Measurements from ENCODE around the gene KCNT1.
A peak's percentile ranks its signal among the peaks of the same experiment; 100 is the strongest.

The KCNT1 gene

DNA sequence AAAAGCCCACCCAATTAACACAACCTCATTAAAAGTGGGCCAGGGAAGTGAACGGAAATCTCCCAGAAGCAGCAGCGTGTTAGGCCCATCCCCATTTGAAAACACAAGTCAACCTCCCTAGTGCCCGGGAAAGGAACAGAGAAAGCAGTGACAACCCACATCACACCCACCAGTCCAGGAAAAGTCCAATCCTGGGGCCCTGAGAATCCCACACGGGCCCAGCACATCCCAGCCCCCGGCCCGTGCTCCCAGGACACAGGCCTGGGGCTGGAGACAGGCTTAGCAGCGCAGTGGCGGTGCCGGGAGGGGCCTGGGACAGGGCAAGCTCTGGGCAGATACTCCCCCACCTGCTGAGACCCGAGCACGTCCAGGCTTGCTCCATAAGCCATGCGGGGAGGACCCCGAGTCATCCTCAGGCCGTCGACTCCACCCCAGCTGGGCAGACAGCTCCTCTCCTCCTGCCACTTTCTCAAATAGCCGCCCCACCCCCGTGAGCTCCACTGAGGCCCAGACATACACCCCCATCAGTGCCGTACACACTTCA is 101.0 kb downstream of the KCNT1 start:
- DNase-seq (ENCODE audit: low spot score), result no peak

DNA sequence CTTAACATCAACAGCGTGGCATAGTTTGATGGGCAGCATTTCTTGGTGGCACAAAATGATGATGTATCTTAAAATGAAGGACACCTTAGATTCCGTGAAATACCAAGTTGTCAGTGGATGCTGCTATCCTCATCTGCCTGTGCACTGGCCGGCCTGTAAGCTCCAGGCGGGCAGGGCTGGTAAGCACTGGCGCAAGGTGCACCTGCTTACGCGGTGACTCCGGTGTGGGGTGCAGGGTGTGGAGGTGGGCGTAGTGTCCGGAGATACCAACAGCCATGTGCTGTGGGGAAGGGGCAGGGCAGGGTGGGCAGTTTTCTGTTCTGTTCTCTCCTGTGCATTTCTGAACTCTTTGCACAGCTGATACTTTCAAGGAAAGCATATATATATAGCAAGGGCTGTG is 101.5 kb downstream of the KCNT1 start:
- no peak for DNase-seq (ENCODE audit: low spot score)

DNA sequence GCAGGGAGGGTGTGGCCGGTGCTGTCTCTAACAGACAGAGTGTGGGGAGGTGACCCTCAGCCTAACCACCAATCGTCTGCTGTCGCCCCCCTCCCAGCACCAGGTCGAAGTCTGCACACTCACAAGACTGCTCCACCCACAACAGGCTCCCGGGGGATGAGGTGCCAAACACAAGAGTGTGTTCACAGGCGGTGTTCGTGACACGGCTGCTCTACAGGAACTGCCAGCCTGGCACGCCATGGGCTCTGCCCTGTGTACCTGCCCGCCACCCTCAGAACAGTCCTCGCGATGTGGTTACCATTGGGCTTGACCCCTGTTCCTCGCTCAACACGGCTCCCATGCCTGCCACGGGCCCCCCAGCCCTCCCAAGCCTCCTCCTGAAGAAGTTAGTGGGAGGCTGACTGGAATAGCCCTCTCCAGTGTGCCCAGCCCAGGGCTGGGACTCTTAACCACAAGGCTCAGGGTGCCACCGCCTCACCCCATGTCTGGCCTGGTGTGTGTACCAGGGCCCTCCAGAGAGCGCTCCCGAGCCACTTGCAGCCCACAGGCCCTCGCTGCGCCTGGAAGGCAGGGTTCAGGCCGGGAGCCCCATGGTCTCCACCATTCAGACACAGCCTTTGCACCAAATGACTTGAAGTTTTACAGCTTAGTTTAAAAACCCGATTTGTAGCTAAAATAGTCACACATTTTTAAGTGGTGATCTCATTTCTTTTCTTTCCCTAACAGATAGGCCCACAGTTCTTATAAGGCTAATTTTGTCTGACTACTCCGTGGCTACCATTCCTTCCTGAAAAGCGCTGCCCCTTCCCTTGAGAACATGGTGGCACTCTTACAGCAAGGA is 102.8 kb downstream of the KCNT1 start:
- DNase-seq (ENCODE audit: low spot score), result peak; percentile 33

DNA sequence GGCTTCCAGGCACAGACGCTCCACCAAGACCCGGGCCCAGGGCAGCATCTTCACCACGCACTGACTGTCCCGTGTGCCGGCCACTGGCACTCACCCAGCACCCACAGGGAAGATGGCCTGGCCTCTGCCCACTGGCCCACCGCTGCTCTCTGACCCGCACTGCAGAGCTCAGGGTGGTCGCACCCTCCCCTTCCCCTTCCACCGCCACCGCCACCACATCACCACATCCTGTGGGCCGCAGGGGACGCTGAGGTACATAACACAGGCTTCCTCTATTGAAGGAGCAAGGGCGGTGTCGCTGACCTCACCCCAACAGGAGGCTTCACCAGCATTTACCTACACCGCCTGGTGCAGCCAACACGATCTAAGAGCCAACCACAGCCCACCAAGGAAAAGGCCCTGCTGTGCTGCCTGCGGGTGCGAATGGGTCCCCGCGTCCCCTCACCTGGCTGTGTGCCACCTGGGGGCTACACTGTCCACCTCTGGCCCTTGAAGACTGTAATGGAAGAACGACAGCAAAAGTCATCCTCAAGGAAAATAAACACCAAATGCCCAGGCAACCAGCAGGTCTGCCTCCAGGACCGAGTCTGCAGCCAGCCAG is 103.5 kb downstream of the KCNT1 start:
- DNase-seq (ENCODE audit: low spot score), result no peak

DNA sequence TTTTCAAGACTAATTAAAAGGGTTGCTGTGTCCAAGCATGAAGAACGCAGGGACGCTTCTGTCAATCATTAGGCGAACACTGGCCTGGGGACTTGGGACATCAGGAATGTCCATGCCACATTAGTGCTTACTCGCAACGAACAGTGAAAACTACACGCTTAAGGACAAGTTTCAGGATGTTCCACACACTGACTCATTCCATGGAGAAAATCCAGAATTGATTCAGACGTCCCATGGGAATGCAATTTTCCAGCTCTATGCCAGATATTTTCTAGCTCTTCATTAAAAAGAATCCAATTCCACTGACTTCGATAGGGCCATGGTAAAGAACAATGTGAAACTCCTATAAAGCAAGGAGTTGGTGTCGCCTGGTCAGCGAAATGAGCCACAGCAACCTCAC is 107.2 kb downstream of the KCNT1 start:
- peak; percentile 46 for DNase-seq (ENCODE audit: low spot score)

DNA sequence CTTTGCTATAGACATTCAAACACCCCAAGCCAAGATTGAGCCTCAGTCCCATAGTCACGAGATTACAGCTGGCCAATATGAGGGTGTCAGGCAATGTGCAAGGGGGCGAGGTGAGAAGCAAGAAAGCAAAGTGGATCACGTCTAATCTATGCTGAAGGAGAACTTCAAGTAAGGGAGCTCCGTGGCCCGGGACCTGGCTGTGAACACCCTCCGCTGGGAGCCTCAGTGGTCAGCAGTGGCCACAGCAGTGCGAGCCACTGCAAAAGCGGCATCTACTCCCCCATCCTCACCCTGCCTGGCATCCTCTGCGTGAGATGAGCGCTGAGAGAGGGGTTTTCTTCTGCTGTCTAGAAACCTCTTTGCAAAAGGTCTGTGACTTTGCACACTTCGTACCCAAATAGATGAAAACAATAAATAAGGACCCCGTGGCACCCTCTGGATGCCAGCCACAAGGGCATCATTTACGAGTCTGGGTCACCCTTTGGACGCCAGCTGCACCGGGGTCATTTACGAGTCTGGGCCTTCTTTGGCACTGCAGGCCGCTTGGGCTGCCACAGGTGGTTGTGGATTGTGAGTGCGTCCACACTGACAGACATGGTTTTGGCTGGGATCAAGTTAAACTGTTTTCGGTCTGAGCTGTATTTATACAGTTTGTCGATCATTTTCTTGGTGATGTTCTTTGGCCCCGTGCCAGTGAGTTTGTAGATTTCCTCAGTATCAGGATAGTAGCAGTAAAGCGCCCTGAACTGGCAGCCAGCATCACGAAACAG is 109.0 kb downstream of the KCNT1 start:
- no peak for DNase-seq (ENCODE audit: low spot score)

DNA sequence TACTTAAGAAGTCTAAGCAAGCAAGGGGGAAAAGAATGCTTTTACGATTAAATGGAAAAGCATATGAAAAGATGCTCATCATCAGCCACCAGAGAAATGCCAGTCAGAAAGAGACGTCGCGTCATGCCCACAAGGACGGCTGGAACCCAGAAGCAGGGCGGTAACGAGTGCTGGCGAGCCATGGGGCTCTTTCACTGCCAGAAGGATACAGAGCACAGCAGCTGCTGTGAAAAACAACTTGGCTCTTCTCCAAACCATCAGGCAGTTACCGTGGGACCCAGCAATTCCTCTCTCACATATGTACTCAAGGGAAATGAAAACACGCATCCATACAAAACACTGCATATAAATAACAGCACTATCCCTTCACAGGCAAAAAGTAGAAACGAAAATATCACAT is 109.8 kb downstream of the KCNT1 start:
- no peak for DNase-seq (ENCODE audit: low spot score)

DNA sequence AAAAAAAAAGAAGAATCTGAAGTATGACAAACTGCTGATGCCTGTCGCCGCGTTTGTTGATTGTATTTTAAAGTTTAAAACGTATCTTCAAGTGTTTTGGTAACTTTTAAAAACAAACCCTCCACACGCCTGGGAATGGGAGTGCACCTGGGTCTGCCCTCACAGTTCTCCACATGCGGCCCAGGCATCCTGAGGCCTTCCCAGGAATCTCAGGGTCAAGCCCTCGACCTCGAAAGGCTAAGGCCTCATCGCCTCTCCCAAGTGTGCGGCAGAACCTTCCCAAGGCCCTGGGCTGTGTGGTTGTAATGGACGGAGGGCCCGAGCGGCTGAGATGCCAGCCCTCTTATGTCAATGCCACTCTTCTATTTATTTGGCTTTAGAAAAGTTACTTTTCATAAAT is 111.0 kb downstream of the KCNT1 start:
- no peak for DNase-seq (ENCODE audit: low spot score)

DNA sequence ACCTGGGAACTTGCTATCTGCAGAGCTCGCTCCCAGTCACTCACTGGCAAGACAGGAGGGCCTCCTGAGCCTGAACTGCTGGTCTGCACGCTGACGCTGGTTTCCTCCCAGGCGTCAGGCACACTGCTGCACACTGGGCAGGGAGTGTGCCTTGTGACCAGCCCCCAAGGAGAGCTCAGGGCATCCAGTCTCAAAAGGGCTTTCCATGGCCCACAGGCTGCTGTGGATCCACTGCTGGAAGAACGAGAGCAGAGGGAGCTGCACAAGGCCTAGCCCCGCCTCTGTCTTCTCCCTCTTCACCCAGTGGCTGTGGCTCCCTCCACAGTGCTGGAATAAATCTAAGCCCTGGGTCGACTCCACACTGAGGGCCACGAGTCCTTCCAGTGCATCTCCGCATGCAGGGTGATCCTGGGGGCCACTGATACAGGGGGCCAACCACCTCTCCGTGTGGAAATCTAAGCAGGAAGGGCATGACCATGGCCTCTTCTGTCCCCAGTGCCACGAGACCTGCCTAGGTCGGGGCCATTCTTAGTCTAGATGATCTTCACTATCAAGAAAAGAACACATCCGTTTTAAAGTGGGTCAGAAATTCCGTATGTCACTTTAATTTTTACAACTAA is 111.8 kb downstream of the KCNT1 start:
- DNase-seq (ENCODE audit: low spot score), result no peak

DNA sequence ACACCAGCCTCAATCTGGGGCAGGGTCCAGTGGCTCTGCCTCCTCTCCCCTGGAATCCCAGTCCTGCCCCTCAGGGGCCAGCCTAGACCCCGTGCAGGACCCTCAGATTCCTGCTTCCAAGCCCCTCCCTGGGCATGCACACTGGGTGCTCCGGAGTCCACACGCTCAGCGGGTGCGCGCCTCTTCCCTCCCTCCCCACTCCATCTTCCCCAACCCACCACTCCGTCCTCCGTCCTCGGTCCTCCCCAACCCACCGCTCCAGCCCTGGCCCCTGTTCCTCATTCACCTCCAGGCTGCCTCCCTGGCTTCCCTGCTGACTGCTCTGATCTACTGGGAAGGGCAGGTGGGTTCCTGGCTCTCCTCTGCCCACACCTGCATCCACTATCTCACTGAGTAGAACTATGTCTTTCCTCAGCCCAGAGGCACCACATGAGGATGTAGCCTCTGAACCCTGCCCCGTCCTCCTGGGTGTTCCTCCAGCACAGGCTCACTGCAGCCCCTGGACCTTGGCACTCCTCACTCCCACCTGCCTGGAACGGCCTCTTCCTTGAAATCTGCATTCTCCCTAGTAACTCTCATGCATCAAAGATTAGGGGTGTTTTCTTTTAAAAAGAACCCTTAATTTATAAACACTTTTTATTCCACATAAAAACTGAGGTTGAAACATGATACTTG is 112.6 kb downstream of the KCNT1 start:
- DNase-seq (ENCODE audit: low spot score), result no peak

DNA sequence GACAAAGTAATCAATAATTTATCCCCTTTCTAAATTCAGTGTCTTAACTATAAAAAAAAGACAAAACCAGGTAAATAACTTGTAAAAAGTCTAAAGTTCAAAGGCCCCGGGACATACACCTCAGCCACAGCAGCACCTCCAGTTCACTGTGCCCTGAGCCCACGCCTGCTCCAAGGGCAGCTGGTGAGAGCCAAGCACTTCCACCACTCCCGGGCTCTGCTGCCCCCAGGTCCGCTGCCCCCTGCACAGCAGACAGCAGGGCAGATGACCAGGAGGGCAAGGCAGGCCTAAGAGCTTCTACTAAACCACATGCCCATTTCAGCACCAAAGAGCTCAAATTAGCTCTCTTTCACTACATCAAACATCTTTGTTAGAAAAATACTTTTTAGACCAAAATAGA is 113.4 kb downstream of the KCNT1 start:
- DNase-seq (ENCODE audit: low spot score), result no peak

DNA sequence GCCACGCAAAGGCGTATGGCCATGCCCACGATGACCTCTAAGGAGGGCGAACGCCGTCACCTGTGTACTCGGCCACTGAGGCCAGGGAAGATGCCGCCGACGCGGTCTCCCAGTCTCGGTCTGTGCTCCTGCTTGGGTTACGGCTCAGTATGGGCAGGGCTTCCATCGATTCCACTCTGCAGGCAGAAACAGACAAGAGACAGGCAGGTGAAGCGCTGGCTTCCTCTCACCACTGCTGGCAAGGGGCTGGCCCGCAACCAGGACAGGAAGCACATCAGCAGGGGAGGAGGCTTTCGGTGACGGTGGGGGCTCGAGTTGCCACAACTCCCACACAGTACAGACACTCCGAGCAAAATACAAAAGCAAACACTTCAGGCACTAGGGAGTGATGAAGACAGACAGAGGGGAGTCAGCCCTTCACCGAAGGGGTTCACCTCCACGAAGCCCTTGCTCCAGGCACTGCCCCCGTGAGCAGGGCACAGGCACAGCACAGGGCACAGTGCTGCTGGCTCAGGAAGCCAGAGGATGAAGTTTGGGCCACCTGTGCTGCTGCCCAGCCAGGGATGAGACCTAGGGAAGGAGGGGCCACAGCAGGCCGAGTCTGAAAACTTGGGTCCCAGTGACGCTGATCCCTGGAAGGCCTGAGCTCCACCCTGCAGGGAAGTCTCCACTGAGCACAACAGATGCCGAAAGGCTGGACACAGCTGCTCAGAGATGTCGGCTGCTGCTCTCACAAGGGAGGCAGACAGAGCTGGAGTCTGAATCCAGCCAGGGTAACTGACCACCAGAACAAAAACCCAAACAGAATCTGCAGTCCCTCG is 114.1 kb downstream of the KCNT1 start:
- DNase-seq (ENCODE audit: low spot score), result no peak

DNA sequence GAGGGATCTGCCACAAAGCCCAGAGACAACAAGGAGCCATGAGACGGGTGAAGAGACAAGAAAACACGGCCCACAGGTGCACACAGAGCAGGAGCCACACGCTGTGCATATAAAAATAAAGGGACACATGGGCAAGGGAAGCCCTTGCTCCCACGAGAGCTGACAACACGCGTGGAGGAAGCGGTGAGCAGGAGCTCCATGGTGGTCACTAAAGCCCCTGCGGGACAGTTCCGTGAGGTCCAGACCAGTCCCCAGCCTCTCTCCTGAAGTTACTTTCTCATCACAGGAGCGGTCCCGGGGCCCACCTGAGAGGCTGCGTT is 114.6 kb downstream of the KCNT1 start:
- DNase-seq (ENCODE audit: low spot score), result no peak

DNA sequence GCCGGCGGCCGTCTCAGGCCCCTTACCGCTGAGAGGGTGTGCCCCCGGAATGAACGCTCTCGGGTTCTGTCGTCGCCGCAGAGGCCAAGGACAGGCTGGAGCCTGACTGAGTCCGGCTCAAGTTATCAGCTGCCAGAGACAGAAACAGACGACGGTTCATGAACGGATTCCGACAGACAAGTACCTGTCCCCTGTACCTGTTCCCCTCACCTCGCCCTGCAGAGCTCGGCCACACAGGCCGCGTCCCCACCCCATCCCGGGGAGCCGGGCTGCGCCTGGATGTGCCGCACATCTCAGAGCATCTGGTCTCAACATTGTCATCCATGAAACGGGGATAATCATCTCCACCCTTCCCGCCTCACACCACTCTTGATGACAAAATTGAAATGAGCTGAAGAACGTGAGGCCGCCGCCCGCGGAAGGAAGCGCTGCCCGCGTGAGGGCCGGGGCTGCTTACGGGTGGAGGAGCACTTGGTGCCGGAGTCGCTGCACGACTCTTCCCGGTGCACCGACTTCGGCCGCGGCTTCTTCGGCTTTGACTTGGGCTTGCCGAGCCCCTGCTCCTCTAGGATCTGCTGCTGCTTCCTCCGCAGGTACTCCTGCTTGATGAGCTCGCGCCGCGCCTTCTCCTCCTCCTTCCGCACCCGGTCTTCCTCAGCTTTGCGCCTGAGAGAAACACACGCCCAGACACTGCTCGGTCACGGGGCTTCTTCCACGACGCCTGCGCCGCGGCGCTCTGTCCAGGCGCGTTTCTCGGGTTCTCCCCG is 116.1 kb downstream of the KCNT1 start:
- DNase-seq (ENCODE audit: low spot score), result no peak

DNA sequence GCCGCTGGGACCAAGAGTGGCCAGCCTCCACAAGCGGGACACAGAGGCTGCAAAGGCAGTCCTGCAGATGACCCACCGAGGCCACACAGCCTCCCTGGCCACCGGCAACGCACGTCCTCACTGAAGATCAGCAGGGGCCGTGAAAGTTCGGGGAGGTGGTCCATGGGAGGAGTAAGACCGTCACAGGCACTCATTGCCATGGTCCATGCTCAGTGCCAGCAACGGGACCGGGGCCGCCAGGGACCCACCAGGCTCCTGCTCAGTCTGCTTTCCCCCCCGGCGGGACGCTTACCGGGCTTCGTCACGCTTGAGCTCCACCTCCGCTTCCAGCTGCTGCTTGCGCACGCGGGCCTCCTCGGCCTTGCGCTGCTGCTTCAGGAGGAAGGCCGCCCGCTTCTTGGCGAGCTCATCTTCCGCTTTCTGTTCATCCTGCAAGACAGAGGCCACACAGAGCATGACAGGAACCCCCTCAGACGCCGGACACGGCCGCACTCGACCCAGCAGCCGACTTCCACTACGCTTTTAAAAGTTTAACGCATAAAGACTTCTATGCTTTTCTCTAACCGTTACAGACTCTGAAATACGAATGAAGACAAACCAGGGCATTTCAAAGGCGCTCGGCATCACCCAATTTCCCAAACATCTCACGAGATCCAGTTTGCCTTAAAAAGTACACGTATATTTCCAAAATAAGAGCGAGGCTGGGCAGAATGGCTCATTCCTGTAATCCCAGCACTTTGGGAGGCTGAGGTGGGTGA is 116.9 kb downstream of the KCNT1 start:
- DNase-seq (ENCODE audit: low spot score), result no peak

DNA sequence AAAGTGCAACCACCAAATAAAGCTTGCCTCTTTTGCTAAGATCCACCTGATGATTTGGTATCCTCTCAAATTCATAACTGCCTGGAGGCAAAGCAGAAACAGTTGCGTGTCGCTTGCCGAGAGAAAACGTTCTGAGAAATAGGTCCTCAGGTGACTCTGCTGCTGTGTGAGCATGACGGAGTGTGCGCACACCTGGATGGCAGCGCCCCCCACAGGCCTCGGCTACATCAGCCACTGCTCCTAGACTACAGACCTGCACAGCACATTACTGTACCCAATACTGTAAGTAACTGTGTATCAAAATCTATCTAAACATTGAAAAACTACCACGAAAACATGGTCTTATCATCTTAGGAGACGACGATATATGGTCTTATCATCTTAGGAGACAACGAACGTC is 117.9 kb downstream of the KCNT1 start:
- DNase-seq (ENCODE audit: low spot score), result no peak

DNA sequence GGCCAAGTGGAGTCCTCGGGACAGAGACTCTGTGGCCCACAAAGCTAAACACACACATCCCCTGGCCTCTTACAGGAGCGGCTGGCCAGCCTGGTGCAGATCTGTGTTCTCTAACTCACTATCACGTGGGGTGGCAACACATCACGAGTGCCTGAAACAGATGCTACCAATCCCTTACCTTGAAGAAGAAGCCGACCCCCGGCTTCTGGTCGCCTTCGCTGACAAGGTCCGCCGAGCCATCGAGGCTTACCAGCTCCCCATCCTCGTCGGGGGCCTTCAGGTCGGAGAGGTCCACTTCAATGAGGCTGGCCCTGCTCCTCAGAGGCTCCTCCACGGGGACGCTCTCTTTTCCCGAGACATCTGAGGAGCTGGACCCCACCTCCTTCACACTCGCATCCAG is 118.7 kb downstream of the KCNT1 start:
- DNase-seq (ENCODE audit: low spot score), result no peak

DNA sequence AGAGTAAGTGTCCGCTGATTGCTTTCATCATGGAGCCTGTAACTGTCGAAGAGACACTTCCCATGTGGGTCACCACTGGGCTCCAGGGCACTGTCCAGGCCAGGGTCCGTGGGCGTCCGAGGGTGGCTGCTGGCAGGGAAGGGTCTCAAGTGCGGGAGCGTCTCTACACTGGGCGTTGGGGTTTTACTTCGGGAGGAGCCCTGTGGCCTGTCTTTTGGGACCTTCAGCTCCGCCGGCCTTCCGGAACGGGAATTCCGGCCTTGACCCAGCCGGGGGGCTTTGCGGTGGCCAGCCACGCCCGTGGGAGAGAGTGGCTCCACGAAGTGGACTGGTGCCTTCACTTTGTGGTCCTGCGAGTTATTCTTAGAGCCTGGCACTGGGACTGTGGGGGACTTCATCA is 119.1 kb downstream of the KCNT1 start:
- no peak for DNase-seq (ENCODE audit: low spot score)

DNA sequence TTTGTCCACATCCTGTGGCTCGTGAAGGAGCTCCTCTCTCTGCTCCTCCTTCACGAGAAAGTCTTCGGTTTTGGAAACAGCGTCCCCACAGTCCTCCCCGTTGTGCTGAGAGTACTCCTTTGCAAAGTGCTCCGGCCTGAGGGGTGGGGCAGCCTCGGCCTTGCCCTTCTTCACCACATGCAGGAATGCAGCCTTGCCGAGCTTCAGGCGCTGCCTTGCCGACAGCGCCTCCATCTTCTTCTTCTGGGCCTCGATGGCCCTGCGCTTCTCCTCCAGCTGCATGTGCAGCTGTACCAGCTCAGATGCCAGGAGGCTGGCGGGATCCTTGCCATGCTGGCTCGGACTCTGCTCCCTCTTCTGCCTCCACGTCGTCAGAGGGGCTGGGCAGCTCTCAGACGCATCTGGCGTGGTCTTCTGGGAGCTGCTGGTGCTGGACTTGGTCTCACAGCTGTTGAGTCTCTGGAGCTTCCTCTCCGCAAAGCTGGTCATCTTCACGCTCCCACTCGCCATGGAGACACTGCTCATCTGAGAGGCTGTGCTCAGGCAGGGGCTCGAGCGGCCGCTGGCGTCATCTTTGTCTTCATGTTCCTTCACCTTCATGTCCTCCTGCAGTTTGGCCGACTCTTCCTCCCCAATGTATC is 119.9 kb downstream of the KCNT1 start:
- DNase-seq (ENCODE audit: low spot score), result no peak

All from AG08395 (cell line).